Upper lobe of right lung (tissue), 1 donor: ENCODE data around the gene DIPK1B. TPM values are rescaled to one million over a fixed set of nuclear protein-coding genes. Genes with fewer than 3 reads are reported as not detected.

Experiments
- ATAC-seq: fragments of 200-7000 bp; cut with Tn5 transposase; one replicate; pipeline ENCODE4 v1.9.1; 2020; ENCODE audit warnings: mild to moderate bottlenecking, moderate library complexity
- DNase-seq: peaks from one replicate; pipeline ENCODE4 v3.0.0-alpha.2; 2020
- H3K27ac ChIP-seq: fragments of 200-600 bp; one replicate; pipeline ENCODE4 v1.8.0; 2022
- H3K27me3 ChIP-seq: fragments of 200-600 bp; one replicate; pipeline ENCODE4 v1.8.0; 2022; ENCODE audit warnings: mild to moderate bottlenecking
- H3K36me3 ChIP-seq: fragments of 200-600 bp; one replicate; pipeline ENCODE4 v1.8.0; 2022
- H3K4me1 ChIP-seq: fragments of 200-600 bp; one replicate; pipeline ENCODE4 v1.8.0; 2022
- H3K4me3 ChIP-seq: fragments of 200-600 bp; one replicate; pipeline ENCODE4 v1.8.0; 2022; ENCODE audit warnings: mild to moderate bottlenecking
- H3K9me3 ChIP-seq: fragments of 200-600 bp; one replicate; pipeline ENCODE4 v1.8.0; 2022
- intact Hi-C: fragments of 100-400 bp; cut with DNase I; formaldehyde crosslinking; loops from one replicate; pipeline ENCODE4 v1.11.0; 2022
- total RNA-seq: library from RNA; stranded (reverse); fragmentation: NEBNext Ultra II Directional; extraction: Animal tissue kit (Norgen Biotek cat#: 25700); gene quantifications from one replicate; pipeline ENCODE4 v1.2.1, GENCODE V29; 2021
- TF ChIP-seq, protein P1 (sequence below): fragments of 200-600 bp; IDR thresholded peaks from one replicate; pipeline ENCODE4 v1.8.0; 2022; ENCODE audit warnings: antibody characterized with exemption
- donor health status: DM: no; HTN: yes; CAD: no; lungs with severe emphysema.

DIPK1B gene
- total RNA-seq, 1 donor from 2014 or later, result 17.7 TPM

DNA sequence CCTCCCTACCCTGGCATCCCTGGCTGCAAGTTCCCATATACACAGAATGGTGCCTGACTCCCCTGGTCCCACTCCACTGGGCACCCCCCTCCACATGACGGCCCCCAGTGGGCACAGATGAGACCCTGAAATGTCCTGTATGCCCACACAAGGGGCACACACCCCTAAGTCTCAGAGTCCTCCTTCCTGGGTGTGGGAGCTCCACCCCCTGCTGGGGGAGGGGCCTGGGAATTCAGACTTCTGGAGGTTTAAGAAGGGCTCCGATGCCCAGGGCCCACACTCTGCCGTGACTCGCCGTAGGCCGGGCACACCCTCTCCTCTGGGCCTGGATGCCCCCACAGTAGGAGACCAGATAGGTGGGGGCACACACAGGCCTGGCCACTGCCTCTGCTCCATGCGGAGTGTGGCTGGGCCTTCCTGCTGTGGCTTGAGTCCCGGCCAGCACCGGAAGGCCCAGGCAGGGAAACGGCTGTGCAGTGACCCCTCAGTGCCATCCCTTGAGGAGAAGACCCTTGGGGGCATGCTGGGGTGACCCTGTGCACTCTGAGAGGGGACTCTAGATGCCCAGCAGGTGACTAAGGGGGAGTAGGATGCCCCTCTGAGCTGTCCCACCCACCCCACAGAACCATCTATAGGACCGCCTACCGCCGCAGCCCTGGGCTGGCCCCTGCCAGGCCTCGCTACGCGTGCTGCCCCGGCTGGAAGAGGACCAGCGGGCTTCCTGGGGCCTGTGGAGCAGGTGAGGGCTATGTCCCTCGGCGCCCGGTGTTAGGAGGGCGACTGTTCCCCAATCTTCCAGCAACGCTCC lies 43.2 kb upstream of the DIPK1B start:
- peak overlapping the region; percentile 50 for H3K4me3 ChIP-seq
- H3K36me3 ChIP-seq, result peaks cover 15% of the 10 kb centered on the region
- TF ChIP-seq, protein P1, sequence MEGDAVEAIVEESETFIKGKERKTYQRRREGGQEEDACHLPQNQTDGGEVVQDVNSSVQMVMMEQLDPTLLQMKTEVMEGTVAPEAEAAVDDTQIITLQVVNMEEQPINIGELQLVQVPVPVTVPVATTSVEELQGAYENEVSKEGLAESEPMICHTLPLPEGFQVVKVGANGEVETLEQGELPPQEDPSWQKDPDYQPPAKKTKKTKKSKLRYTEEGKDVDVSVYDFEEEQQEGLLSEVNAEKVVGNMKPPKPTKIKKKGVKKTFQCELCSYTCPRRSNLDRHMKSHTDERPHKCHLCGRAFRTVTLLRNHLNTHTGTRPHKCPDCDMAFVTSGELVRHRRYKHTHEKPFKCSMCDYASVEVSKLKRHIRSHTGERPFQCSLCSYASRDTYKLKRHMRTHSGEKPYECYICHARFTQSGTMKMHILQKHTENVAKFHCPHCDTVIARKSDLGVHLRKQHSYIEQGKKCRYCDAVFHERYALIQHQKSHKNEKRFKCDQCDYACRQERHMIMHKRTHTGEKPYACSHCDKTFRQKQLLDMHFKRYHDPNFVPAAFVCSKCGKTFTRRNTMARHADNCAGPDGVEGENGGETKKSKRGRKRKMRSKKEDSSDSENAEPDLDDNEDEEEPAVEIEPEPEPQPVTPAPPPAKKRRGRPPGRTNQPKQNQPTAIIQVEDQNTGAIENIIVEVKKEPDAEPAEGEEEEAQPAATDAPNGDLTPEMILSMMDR, result no peak
- H3K9me3 ChIP-seq, result no peaks in the 10 kb centered on the region
- DNase-seq (no peak), ATAC-seq (no peak)
- H3K27me3 ChIP-seq, result no peaks in the 10 kb centered on the region
- intact Hi-C loops, result no loop called here
- H3K4me1 ChIP-seq, result peaks cover 9% of the 10 kb centered on the region
- H3K27ac ChIP-seq, result peak overlapping the region; percentile 83

DNA sequence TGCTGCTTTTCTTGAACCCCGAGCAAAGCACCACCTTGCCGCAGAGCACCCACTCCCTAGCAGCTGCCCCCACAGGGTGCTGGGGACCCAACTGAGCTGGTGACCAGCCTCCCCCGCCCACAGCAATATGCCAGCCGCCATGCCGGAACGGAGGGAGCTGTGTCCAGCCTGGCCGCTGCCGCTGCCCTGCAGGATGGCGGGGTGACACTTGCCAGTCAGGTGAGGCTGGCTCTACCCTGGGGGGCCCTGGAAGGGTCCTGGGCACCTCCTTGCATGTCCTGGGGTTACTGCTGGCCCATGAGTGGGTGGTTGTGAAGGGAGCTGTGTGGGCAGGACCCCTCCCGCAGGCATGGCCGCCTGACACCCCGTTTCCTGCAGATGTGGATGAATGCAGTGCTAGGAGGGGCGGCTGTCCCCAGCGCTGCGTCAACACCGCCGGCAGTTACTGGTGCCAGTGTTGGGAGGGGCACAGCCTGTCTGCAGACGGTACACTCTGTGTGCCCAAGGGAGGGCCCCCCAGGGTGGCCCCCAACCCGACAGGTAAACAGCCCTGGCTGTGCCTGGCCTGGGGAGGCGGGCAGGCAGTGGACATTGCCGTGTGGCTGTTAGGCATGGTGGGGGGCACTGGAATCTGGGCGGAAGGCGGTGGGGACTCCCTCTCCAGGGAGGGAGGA lies 42.4 kb upstream of the DIPK1B start:
- H3K27ac ChIP-seq, result peak overlapping the region; percentile 83
- intact Hi-C loops, result no loop called here
- DNase-seq, result no peak

DNA sequence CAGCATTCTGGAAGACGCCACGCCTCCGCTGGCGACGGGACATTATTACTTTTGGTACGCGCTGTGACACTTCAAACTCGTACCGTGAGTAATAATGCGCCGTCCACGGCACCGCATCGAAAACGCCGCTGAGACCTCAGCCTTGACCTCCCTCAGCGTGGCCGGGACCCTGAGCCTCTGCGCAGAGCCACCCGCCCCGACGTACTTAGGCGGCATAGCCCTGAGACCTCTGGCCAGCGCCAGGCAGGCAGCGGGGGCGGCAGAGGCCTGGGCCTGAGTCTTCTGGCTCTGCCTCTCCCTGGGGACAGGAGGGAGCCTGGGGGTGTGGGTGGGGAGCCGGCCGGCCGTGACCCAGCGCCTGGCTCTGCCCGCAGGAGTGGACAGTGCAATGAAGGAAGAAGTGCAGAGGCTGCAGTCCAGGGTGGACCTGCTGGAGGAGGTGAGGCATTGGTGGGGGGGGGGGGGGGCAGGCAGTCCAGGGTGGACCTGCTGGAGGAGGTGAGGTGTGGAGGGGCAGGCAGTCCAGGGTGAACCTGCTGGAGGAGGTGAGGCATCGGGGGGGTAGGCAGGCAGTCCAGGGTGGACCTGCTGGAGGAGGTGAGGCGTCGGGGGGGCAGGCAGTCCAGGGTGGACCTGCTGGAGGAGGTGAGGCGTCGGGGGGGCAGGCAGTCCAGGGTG lies 41.7 kb upstream of the DIPK1B start:
- Histone ChIP-seq H3K4me3 (peak overlapping the region; percentile 50), H3K27me3 (no peaks in the 10 kb centered on the region), H3K36me3 (peaks cover 13% of the 10 kb centered on the region), H3K9me3 (no peaks in the 10 kb centered on the region), H3K27ac (peak overlapping the region; percentile 83), H3K4me1 (peaks cover 11% of the 10 kb centered on the region)
- TF ChIP-seq, protein P1, result no peak
- intact Hi-C loops, result no loop called here
- ATAC-seq (no peak), DNase-seq (no peak)

More for the DNA sequence above, 42.4 kb upstream of the DIPK1B start:
- Histone ChIP-seq H3K4me3 (peak overlapping the region; percentile 50), H3K9me3 (no peaks in the 10 kb centered on the region), H3K36me3 (peaks cover 17% of the 10 kb centered on the region), H3K4me1 (peaks cover 15% of the 10 kb centered on the region), H3K27me3 (no peaks in the 10 kb centered on the region)
- ATAC-seq, result no peak
- TF ChIP-seq, protein P1, result no peak

DNA sequence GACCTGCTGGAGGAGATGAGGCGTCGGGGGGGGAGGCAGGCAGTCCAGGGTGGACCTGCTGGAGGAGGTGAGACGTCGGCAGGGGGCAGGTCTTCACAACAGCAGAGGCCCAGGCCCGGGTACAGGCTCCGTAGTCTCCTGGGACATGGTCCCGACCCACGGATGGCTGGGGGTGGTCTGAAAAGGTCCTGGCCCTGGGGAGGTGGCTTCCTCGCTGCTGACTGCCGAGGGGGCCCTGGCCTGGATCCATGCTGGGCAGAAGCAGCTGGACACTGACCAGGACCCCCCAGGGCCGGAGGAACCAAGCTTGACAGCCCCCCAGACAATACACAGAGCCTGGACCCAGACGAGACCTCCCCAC lies 41.1 kb upstream of the DIPK1B start:
- intact Hi-C loops, result no loop called here
- DNase-seq, result no peak
- Histone ChIP-seq H3K27me3 (no peaks in the 10 kb centered on the region), H3K4me3 (no peak overlapping the region), H3K36me3 (peaks cover 14% of the 10 kb centered on the region), H3K4me1 (peaks cover 11% of the 10 kb centered on the region), H3K27ac (no peak overlapping the region), H3K9me3 (no peaks in the 10 kb centered on the region)
- TF ChIP-seq, protein P1, result no peak
- no peak for ATAC-seq

DNA sequence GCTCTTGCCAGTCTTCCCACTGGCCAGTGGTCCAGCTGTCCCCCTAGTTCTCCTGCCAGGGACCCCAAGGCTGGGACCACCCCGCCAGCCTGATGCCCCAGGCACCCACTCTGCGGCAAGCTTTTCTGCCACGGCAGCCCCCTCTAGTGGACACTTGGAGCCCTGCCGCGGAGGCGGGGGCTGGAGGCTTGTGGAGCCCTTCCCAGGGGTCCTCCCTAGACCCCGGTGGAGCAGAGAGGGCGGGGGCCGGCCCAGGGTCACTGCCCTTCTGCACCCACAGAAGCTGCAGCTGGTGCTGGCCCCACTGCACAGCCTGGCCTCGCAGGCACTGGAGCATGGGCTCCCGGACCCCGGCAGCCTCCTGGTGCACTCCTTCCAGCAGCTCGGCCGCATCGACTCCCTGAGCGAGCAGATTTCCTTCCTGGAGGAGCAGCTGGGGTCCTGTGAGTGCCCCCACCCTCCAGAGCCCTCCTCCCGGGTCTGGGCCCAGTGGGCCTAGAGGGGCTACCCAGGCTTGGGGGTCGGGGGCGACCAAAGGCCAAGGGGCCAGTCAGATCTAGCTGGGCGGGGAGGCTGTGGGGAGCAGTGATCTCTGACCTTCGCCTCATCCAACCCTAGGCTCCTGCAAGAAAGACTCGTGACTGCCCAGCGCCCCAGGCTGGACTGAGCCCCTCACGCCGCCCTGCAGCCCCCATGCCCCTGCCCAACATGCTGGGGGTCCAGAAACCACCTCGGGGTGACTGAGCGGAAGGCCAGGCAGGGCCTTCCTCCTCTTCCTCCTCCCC lies 40.5 kb upstream of the DIPK1B start:
- intact Hi-C loops, result no loop called here
- TF ChIP-seq, protein P1, result peak; percentile 75
- H3K27ac ChIP-seq, result peak overlapping the region; percentile 32
- H3K4me1 ChIP-seq, result peaks cover 11% of the 10 kb centered on the region
- no peaks in the 10 kb centered on the region for H3K27me3 ChIP-seq
- no peak overlapping the region for H3K4me3 ChIP-seq
- H3K9me3 ChIP-seq, result no peaks in the 10 kb centered on the region
- peaks cover 20% of the 10 kb centered on the region for H3K36me3 ChIP-seq
- DNase-seq, result no peak
- ATAC-seq, result peak; percentile 4
